Hippocampal formation (tissue), 2 donors: ENCODE measurements around the gene SLC22A14.
"Not testable (repeated sequence)": the region's sequence is repeated elsewhere in the genome, so short reads cannot be mapped to it uniquely, and the experiment has no call there.

ENCODE experiments used
- DNase-seq, 2 donors: peaks; one replicate each; lab custom pipeline; 2025; lab: John Stamatoyannopoulos, UW

Gene SLC22A14

GRCh38 chr3:38270606-38271005 is 11.5 kb upstream of the SLC22A14 start:
- DNase-seq: no peak

- DNase-seq: no peak
Observed at GRCh38 chr3:38271553-38271952, 10.5 kb upstream of the SLC22A14 start.

- DNase-seq: no peak
Observed at GRCh38 chr3:38274864-38275649, 7.0 kb upstream of the SLC22A14 start.

- no peak for DNase-seq
Observed at GRCh38 chr3:38275658-38276057, 6.4 kb upstream of the SLC22A14 start.

- DNase-seq: no peak
Observed at GRCh38 chr3:38276081-38276916, 5.8 kb upstream of the SLC22A14 start.

- no peak for DNase-seq
Observed at GRCh38 chr3:38276917-38277630, 5.0 kb upstream of the SLC22A14 start.

- no peak for DNase-seq
Observed at GRCh38 chr3:38278841-38279240, 3.3 kb upstream of the SLC22A14 start.

- no peak for DNase-seq
Observed at GRCh38 chr3:38283810-38284755, 2.0 kb downstream of the SLC22A14 start.

GRCh38 chr3:38284756-38285150 is 2.7 kb downstream of the SLC22A14 start:
- no peak for DNase-seq

- not testable (repeated sequence) for DNase-seq
Observed at GRCh38 chr3:38289286-38290217, 7.5 kb downstream of the SLC22A14 start.

- DNase-seq: not testable (repeated sequence)
Observed at GRCh38 chr3:38297053-38297452, 15.0 kb downstream of the SLC22A14 start.

- no peak for DNase-seq
Observed at GRCh38 chr3:38297537-38297936, 15.4 kb downstream of the SLC22A14 start.

GRCh38 chr3:38297947-38298711 is 16.0 kb downstream of the SLC22A14 start:
- DNase-seq: no peak

GRCh38 chr3:38306941-38307340 is 24.8 kb downstream of the SLC22A14 start:
- no peak for DNase-seq

GRCh38 chr3:38307599-38307998 is 25.5 kb downstream of the SLC22A14 start:
- no peak for DNase-seq

- no peak for DNase-seq
Observed at GRCh38 chr3:38308456-38308855, 26.4 kb downstream of the SLC22A14 start.

GRCh38 chr3:38311476-38311875 is 29.4 kb downstream of the SLC22A14 start:
- no peak for DNase-seq

- DNase-seq: no peak
Observed at GRCh38 chr3:38311941-38312340, 29.8 kb downstream of the SLC22A14 start.

- DNase-seq: no peak
Observed at GRCh38 chr3:38312356-38312755, 30.3 kb downstream of the SLC22A14 start.
